SIG-M5 treated with dmso at 0.1 percent for 504 hours (cell line): ENCODE measurements around the gene ZFAND5.

Experiments
- DNase-seq: peaks from one replicate; lab custom pipeline; 2025; ENCODE audit not compliant: unreplicated experiment; lab: John Stamatoyannopoulos, UW

The ZFAND5 gene

GRCh38 chr9:72363236-72363635, 1.8 kb downstream of the ZFAND5 start:
- peak; percentile 8 for DNase-seq

GRCh38 chr9:72362680-72363139, 2.3 kb downstream of the ZFAND5 start:
- peak; percentile 83 for DNase-seq

GRCh38 chr9:72362118-72362531, 2.9 kb downstream of the ZFAND5 start:
- no peak for DNase-seq

GRCh38 chr9:72361217-72361616, 3.8 kb downstream of the ZFAND5 start:
- DNase-seq, result peak; percentile 24

- DNase-seq, result no peak
Measured at GRCh38 chr9:72360324-72360723, 4.7 kb downstream of the ZFAND5 start.

GRCh38 chr9:72356041-72356582, 8.9 kb downstream of the ZFAND5 start:
- DNase-seq, result peak; percentile 55

GRCh38 chr9:72355153-72355552, 9.9 kb downstream of the ZFAND5 start:
- no peak for DNase-seq

GRCh38 chr9:72354704-72355103, 10.3 kb downstream of the ZFAND5 start:
- no peak for DNase-seq

- no peak for DNase-seq
Measured at GRCh38 chr9:72353455-72354116, 11.4 kb downstream of the ZFAND5 start.

GRCh38 chr9:72352911-72353388, 12.1 kb downstream of the ZFAND5 start:
- DNase-seq, result no peak

- DNase-seq, result no peak
Measured at GRCh38 chr9:72351538-72352453, 13.2 kb downstream of the ZFAND5 start.

- DNase-seq, result no peak
Measured at GRCh38 chr9:72349911-72350310, 15.1 kb downstream of the ZFAND5 start.

- no peak for DNase-seq
Measured at GRCh38 chr9:72349240-72349639, 15.8 kb downstream of the ZFAND5 start.

- DNase-seq, result no peak
Measured at GRCh38 chr9:72346333-72346732, 18.7 kb downstream of the ZFAND5 start.

GRCh38 chr9:72338631-72339030, 26.4 kb downstream of the ZFAND5 start:
- no peak for DNase-seq

GRCh38 chr9:72337286-72337685, 27.7 kb downstream of the ZFAND5 start:
- DNase-seq, result no peak

- DNase-seq, result no peak
Measured at GRCh38 chr9:72334658-72335337, 30.2 kb downstream of the ZFAND5 start.

GRCh38 chr9:72333709-72334108, 31.3 kb downstream of the ZFAND5 start:
- no peak for DNase-seq

GRCh38 chr9:72333197-72333596, 31.8 kb downstream of the ZFAND5 start:
- DNase-seq, result no peak

- DNase-seq, result no peak
Measured at GRCh38 chr9:72332351-72332750, 32.7 kb downstream of the ZFAND5 start.

- DNase-seq, result no peak
Measured at GRCh38 chr9:72327631-72328030, 37.4 kb downstream of the ZFAND5 start.
